GM21737 (cell line): ENCODE results near the gene SIX1.

ENCODE experiments used
- ATAC-seq: cut with Tn5 transposase; IDR thresholded peaks from one replicate; pipeline ENCODE4 v1.9.1; 2021; ENCODE audit warnings: mild to moderate bottlenecking, moderate library complexity; ENCODE audit not compliant: unreplicated experiment

SIX1 gene

DNA sequence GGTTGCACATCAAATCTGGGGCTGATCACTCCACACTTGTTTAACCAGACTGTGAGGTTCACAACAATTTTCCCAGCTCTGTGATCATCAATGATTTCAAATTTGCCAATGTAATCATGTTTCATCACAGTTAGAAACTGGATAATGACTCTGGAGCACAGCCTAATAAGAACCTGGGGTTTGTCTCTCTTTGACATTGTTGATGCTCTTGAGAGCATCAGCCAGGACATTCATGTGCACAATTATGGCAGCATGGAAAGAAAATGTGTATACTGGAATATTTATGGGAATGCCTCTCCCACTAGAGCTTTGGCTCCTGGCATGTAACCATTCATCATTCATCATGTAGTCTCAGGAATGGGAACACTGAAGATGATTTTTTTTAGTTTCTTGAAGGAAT, 47.0 kb downstream of the SIX1 start:
- ATAC-seq = no peak

DNA sequence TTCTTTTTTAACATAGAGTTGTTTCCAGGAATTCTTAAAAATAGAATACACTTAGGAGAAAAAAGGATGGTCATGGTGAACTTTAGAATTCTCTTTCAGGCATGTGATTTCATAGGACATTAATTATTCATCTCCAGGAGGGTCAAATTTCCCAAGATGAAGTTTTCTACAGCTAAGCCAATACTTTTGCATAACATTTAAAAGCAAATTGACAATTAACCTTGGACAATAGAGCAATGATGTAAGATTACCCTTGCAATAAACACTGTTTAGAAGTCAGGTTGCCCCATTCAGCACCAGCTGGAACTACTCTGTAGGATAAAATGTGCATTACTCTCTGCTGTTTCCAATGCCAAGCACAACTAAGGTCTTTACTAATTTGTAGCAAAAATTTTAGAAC, 49.5 kb downstream of the SIX1 start:
- ATAC-seq = no peak

DNA sequence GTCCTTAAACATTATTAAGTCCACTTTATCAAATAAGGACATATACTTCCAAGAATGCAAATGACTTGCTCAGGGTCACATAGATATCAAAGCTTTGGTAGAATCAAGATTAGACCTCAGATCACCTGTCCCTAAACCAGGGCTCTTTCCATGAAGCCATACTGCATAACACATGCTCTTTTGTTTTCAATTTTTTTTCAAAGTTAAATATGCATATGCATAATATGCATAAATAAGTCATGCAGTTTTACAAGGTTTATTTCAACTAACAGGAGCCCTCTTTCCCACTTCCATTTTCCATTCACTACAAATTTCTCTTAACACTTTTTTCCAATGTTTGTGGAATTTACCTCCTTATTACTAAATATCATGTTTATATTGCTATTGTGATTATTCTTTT, 53.1 kb downstream of the SIX1 start:
- ATAC-seq = no peak

DNA sequence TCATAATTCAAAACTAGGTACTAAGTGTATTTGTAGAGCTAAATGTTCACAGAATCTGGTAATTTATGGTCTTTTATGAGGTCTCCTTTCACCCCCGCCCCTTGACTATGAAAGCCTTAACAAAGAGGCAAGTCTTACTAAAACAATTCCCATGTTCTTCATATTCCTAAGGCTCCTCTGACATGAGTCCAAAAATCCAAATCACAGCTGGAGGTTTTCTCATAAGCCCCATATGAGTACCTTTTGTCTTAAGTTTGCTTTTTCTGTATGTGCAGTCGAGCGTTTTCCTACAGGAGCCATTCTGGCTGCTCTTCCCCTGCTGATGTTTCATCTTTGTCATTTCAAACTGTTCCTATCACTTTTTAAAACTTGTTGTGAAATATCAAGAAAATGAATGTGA, 55.2 kb downstream of the SIX1 start:
- no peak for ATAC-seq
